ENCODE measurements around the gene FOXD4.
"Not testable (repeated sequence)": the region's sequence is repeated elsewhere in the genome, so short reads cannot be mapped to it uniquely, and the experiment has no call there.

Gene FOXD4

GRCh38 chr9:93909-94308 is 24.3 kb downstream of the FOXD4 start:
- not testable (repeated sequence) for DNase-seq (ENCODE audit: low spot score)

- not testable (repeated sequence) for DNase-seq (ENCODE audit: low spot score)
These were observed 27.4 kb downstream of the FOXD4 start for GRCh38 chr9:90851-91250.

- not testable (repeated sequence) for DNase-seq (ENCODE audit: low spot score)
These were observed 29.7 kb downstream of the FOXD4 start for GRCh38 chr9:88396-89037.

GRCh38 chr9:87860-88259 is 30.4 kb downstream of the FOXD4 start:
- not testable (repeated sequence) for DNase-seq (ENCODE audit: low spot score)

GRCh38 chr9:87105-87504 is 31.1 kb downstream of the FOXD4 start:
- DNase-seq (ENCODE audit: low spot score) = not testable (repeated sequence)

- DNase-seq (ENCODE audit: low spot score) = not testable (repeated sequence)
These were observed 31.5 kb downstream of the FOXD4 start for GRCh38 chr9:86697-87096.

GRCh38 chr9:82932-83689 is 35.1 kb downstream of the FOXD4 start:
- not testable (repeated sequence) for DNase-seq (ENCODE audit: low spot score)

- DNase-seq (ENCODE audit: low spot score) = not testable (repeated sequence)
These were observed 39.9 kb downstream of the FOXD4 start for GRCh38 chr9:78333-78732.

- not testable (repeated sequence) for DNase-seq (ENCODE audit: low spot score)
These were observed 41.8 kb downstream of the FOXD4 start for GRCh38 chr9:76389-76788.

- not testable (repeated sequence) for DNase-seq (ENCODE audit: low spot score)
These were observed 44.2 kb downstream of the FOXD4 start for GRCh38 chr9:73900-74525.

GRCh38 chr9:73076-73899 is 44.9 kb downstream of the FOXD4 start:
- DNase-seq (ENCODE audit: low spot score) = not testable (repeated sequence)

All from CD4-positive, alpha-beta T cell treated with Interleukin-2 at 100 ng/mL for 4 hours (primary cell).